Epithelial cell of proximal tubule (primary cell): ENCODE data around the gene CCDC85B. TPM values are rescaled to one million over a fixed set of nuclear protein-coding genes. Genes with fewer than 3 reads are reported as not detected.

ENCODE experiments used
- DNase-seq: peaks from one replicate; pipeline ENCODE4 v3.0.0-alpha.2; 2011; ENCODE audit warnings: low read depth
- H3K4me3 ChIP-seq: 2 replicates; pipeline ENCODE4 v1.5.1; 2011; ENCODE audit warnings: low read depth, mild to moderate bottlenecking, low read length
- total RNA-seq: library from RNA; depleted of rRNA; stranded (reverse); fragments of >200 nt; gene quantifications from 2 replicates; pipeline ENCODE4 v1.2.3, GENCODE V29; 2015
- TF ChIP-seq, protein P1 (sequence below): conservative IDR thresholded peaks from 2 replicates; pipeline ENCODE4 v1.5.1; 2012; ENCODE audit warnings: low read depth, mild to moderate bottlenecking, low read length

CCDC85B gene
- total RNA-seq, 1 donor from 2014 or later = 94.2 TPM

DNA sequence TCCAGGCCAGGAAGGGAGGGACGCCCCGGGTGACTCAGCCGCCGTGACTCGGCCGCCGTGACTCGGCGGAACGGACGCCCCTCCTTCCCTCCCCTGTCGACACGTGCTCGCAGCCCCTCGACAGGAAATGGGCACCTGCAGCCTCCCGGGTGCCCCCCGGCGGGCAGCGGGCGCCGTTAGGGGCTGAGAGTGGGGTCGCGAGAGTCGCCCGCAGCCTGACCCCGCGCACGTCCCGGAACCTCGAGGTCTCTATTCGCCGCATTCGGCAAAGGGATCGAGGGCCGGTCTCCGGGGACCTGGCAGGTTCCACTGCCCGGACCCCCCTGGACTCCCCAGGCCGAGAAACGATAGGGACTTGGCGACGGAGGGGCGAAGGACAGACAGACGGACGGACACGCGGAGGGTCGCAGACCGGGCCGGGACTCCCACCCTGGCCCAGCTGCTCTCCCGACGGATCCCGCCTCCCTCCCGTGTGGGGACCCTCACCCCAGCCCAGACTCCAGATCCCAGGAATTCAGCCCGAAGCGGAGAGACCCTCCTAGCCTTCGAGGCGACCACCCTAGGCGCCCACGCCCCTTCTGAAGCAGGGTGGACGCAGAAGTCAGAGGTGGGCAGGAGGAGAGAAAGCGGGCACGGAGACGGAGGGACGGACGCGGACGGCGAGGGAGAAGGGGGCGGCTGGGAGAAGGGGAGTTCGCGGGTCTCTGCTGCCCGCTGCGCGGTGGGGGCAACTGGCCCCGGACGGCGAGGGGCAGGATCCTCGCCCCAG lies 9.1 kb downstream of the CCDC85B start:
- DNase-seq = no peak
- H3K4me3 ChIP-seq = peak overlapping the region; percentile 80
- TF ChIP-seq, protein P1, sequence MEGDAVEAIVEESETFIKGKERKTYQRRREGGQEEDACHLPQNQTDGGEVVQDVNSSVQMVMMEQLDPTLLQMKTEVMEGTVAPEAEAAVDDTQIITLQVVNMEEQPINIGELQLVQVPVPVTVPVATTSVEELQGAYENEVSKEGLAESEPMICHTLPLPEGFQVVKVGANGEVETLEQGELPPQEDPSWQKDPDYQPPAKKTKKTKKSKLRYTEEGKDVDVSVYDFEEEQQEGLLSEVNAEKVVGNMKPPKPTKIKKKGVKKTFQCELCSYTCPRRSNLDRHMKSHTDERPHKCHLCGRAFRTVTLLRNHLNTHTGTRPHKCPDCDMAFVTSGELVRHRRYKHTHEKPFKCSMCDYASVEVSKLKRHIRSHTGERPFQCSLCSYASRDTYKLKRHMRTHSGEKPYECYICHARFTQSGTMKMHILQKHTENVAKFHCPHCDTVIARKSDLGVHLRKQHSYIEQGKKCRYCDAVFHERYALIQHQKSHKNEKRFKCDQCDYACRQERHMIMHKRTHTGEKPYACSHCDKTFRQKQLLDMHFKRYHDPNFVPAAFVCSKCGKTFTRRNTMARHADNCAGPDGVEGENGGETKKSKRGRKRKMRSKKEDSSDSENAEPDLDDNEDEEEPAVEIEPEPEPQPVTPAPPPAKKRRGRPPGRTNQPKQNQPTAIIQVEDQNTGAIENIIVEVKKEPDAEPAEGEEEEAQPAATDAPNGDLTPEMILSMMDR = no peak

DNA sequence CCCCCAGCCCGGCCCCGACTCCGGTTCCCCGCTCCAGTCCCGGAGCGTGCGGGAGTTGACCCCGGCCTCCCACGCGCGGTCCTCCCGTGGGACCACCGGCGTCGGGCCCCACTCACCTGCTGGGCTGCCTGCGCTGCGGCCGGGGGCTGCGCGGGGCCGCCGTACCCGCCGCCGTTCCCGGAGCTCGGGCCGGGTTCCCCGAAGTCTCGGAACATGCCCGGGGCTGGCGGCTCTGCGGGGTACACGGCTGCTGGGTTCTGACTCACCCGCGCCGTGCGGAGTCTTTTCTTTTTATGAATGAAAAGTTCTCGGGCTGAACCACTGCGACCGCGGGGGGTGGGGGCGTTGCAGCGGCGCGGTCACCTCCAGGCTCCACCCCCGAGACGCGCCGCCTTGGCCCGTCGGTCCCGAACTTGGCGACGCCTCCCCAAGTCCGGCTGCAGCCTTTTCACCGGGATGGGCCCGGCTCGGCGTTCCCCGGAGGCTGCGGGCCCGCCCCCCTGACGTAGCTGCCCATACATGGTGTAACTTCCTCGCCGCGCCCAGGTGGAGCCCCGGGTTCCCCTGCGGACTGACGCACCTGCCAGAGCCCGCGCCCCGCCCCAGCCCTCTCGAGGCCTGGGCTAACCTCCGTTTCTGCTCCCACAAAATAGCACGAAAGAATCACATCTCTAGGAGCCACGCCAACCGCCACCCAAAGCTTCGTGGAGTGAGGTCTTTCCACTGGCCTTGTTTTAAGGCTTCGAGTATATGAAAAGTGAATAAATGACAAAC lies 9.8 kb downstream of the CCDC85B start, which contains the start of gene FOSL1:
TSS of gene FOSL1 (minus strand) at position 264 of the 774 bp plus-strand sequence. CDS start at position 215, 49 bp downstream.
- no peak for DNase-seq
- H3K4me3 ChIP-seq = peak within 1 kb of the TSS; percentile 80
- TF ChIP-seq, protein P1 = no peak

DNA sequence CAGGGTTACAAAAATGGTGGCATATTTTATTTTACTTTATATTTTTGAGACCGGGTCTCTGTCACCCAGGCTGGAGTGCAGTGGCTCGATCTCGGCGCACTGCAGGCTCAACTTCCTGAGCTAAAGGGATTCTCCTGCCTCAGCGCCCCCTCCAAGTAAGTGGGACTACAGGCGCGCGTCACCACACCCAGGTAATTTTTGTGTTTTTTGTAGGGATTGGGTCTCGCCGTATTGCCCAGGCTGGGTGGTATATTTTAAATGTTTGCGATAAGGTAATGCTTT lies 10.4 kb downstream of the CCDC85B start:
- H3K4me3 ChIP-seq = peak overlapping the region; percentile 80
- no peak for DNase-seq

DNA sequence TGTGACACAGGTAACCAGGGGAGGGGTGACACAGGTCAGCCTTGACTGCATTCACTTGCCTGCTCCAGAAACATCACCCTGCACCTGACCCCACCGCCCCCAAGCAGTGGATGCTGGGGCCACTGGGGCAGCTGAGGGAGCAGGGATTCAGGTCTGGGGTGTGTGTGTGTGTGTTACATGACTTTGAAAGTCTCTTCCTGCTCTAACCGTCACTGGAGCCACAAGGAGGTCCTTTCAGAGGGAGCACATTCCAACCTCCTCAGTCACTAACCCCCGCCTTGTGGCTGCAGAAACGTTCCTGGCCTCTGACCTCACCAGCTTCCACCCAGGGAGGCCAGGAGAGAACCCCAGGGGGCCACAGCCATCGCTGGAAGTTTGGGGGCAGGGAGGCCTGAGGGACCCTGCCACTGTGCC lies 12.6 kb downstream of the CCDC85B start:
- TF ChIP-seq, protein P1 = no peak
- no peak for DNase-seq
- H3K4me3 ChIP-seq = no peak overlapping the region

More for the DNA sequence above, 10.4 kb downstream of the CCDC85B start:
- TF ChIP-seq, protein P1 = no peak

DNA sequence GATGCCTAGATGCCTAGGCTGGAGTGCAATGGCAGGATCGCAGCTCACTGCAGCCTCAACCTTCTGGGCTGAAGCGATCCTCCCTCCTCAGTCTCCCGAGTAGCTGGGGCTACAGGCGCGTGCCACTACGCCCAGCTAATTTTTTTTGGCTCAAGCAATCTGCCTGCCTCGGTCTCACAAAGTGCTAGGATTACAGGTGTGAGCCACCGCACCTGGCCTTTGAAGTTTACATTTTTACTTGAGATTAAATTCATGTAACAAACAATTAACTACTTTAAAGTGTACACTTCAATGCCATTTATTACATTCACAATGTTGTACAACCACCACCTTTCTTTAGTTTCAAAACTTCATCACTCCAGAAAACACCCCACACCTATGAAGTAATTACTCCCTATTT lies 13.2 kb downstream of the CCDC85B start:
- H3K4me3 ChIP-seq = no peak overlapping the region
- TF ChIP-seq, protein P1 = no peak
- DNase-seq = no peak

DNA sequence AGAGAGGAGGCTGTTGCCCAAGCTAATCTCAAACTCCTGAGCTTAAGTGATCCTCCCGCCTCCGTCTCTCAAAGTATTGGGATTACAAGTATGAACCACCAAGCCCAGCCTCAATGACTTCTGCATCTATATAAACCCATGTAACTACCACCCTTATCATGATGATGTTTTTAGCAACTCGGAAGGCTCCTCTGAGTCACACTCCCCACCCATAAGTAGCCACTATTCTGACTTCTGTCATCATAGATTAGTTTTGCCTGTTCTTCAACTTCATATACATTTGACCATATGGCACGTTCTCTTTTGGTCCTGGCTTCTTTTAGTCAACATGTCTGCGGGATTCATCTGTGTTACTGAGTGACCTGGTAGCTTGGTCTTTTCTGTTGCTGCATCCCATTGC lies 16.1 kb downstream of the CCDC85B start:
- TF ChIP-seq, protein P1 = no peak
- H3K4me3 ChIP-seq = no peak overlapping the region
- DNase-seq = no peak
